ENCODE data around the gene HMGB4.

Gene HMGB4

GRCh38 chr1:33863779-33864178, at the start of gene HMGB4:
HMGB4 (plus strand) TSS chr1:33864079; CDS start chr1:33864192, 113 bp downstream.
- no peak for DNase-seq

- DNase-seq, result no peak
Observed at GRCh38 chr1:33814166-33814565, 49.7 kb upstream of the HMGB4 start.

DNA sequence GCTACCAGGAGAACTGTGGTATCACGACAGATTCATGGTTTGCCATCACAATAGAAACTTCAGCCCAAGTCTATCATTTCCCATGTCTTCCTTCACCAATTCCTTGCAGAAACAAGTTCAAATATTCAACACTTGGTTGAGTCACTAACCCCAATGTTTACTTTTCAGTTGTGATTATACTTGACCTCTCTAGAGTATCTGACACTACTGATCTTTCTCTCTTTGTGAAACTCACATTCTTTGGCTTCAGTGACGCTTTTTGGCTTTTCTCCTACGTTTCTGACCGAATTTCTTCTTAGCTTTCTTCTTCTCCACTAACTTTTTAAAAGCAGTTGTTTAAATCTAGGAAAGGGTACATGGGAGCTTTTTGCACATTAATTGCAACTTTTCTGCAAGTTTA, 48.8 kb upstream of the HMGB4 start:
- no peak for DNase-seq

DNA sequence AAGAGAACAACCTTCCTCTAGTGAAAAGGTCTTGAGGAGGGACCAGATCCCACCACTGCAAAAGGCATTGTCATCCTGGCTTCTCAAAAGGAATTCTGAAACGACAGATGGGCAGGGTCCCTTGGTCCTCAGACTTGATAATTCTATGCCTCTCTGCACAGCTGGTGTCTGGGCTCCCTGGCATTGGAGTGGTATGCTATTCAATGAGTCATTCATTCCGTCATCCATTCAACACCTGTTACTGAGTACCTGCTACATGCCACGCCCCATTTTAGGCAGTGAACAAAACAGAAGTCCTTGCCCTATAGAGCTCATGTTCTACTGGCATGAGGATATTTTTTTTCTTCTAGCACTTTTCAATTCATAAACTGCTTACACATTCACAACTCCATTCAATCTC, 45.8 kb upstream of the HMGB4 start:
- no peak for DNase-seq

DNA sequence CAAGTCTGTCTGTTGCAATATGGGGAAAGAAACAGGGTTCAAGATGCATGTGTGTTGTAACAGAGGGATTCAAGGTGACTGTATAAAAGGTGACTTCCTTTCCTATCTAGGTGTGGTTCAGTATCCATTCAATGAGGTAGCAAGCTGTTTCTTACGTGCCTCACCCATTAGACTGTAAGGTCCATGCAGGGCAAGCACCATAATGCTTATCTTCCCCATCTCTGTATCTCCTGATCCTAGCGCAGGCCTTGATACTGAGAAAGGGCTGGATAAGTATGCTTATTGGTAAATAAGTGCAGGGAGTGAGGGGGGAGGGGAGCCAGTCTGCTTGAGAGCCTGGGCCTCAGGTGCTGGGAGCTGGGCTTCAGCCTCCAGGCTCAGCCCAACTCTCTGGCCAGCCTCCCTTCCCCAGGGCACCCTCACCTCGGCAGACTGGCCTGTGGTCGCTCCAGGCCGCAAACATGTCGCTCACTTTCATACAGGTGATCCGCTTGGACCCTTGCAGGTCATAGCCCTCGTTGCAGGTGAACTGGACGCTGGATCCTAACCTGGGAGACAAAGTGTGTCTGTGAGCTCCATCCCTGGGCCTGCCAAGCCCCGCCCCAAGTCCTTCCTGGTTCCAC, 44.5 kb upstream of the HMGB4 start:
- DNase-seq, result no peak

DNA sequence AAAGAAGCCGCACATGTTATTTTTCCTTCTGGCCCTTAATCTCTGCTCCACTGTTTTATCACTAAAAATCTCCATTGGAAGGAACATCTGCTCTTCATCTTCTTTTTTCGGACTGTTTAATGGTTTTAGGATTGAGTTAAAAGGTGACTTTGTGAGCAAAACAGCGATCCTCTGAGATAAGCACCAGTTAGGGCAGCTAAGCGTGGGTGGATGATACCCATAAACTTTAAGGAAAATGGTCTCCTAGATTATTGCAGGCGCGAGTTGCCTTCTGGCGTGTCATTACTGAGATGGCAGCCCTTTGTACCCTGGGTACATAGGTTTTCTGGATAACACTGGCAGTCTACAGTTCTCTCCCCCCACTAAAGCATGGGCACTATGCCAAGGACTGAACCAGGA, 44.0 kb upstream of the HMGB4 start:
- DNase-seq, result no peak

DNA sequence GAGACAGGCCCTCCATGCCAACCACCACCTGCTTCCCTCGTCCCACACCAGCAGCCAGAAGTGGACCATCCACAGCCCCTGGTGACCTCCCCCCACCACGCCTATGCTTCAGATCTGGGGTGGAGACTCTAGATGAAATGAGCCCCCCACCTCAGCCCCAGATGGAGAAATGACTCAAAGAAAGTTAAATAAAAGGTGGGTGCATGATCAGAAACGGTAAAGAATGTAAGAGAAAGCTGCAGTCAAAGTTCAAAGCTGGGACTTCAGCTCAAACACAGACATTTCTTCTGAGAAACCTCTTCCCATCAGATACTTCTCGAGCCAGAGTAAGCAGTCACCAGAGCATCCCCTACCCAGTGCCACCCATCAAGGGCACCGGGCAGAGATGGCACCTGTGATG, 43.1 kb upstream of the HMGB4 start:
- no peak for DNase-seq

DNA sequence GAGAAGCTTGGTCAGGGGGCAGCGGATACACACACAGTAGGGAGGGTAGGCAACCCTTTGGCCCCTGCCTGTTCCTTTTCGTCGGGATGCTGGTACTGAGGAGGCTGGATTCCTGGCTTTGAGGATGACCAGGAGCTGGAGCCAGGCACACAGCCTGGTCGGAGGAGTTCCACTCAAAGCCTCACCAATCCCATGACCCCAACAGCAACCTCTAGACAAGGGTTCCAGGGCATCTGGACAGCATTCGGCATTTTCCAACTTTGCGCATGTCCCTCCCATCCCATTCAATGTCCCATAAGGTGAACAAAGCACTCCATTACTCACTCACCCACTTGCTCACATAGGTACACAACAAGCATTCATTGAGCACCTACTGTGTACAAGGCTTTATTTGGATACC, 42.6 kb upstream of the HMGB4 start:
- DNase-seq, result no peak

DNA sequence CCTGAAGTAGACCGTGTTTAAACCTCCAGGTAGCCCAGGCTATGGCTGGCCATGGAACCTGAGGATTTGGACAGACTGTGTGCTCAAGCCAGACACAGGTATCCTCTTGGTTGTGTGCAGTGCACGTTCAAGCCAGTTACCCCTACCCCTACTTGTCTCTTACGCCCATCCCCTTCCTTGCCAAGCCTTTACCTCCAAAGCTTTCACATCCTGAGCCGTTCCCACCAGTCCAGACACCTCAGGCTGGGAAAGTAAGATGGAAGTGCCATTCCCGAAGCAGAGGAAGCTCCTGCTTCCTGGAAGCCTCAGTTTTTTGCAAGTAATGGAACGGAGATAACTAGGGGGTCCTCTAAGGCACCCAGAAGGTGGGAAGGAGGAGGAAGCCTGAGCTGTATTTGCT, 41.5 kb upstream of the HMGB4 start:
- DNase-seq, result no peak

- DNase-seq, result no peak
Observed at GRCh38 chr1:33823401-33823800, 40.5 kb upstream of the HMGB4 start.

GRCh38 chr1:33823830-33824229, 40.0 kb upstream of the HMGB4 start:
- no peak for DNase-seq

GRCh38 chr1:33824321-33824720, 39.6 kb upstream of the HMGB4 start:
- DNase-seq, result no peak

DNA sequence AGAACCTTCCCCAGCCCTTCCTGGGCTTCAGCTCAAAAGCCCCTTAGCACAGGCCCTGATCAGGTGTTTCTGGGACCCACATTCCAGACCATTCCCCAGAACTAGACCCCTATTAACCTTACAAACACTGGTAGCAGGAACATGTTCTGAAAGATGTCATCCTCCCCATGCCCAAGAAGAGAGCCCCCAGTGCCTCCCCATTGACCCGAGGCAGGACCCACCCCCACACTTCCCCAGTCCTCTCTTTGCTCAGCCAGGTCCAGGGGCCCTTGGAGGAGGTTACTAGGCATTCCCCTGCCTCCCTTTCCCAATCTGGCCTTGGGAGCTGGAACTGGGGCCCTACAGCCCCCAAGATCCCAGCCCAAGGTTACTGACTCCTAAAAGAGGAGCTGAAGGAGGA, 38.9 kb upstream of the HMGB4 start:
- DNase-seq, result no peak

GRCh38 chr1:33825506-33825905, 38.4 kb upstream of the HMGB4 start:
- DNase-seq, result no peak

DNA sequence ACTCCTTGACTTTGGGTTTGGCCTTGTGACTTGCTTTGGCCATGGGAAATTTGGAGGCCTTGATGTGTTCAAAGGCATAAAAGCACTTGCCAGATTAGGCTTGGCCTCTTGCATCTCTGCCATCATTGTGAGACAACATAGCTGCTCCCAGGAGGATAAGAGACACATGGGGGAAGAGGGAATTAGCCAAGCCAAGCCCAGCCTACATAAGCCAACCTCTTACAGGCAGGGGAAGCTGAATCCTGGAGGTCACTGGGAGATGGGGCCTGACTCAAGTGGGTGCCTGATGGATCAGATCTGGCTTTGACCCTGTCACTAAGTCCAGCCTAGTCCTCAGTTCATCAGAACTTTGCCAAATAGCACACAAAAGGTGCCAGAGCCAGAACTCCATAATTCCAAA, 37.6 kb upstream of the HMGB4 start:
- DNase-seq, result no peak

DNA sequence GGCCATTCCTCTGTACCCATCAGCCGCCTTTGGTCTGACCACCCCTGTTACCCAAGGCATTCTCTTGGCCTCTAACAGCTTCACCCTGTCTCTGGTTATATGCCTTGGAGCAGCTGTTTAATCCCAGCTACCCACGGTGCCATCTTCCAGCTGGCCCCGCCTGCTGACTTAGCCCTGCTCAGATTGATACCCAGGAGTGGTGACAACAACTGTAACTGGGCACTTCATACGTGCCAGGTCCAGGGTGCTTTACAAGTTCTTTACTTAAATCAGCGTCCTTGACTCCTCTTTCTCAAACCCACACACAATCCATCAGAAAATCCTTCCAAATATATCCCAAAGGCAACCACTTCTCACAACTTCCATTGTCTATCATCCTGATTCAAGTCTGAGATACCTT, 37.2 kb upstream of the HMGB4 start:
- DNase-seq, result no peak

DNA sequence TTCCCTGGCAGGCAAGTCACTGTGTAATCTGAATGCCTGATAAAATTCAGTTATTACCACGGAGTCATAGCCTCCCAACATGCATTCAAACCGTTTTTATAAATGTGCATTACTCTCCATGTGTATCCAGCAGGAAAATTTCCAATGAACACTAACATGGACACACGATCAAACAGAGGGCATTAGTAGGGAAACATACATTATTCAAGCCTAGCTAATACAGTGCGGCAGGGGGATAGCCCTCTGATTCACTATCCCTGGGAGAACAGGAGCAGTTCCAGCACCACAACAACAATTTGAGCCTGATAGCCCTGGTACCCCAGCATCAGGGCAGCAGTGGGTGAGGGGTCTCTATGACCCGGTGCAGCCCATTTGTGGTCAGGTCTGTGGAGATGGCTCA, 35.8 kb upstream of the HMGB4 start:
- no peak for DNase-seq

DNA sequence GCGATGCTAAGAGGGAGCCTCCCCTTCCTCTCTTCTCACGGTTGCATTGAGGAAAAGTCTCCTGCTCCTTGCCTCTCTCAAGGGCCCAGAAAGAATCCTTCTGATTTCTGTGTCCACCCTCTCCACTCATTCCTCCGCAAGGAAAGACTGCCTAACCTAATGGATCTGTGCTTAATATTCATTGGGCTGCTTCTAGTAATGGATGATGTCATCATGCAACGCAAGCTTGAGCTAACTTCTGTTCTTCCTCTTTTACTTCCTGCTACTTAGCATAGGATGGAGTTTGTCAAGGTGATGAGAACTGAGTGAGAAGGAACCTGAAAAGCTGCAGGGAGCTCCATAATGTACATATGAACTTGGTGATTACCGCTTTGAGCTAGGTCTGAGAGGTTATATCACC, 35.2 kb upstream of the HMGB4 start:
- no peak for DNase-seq

- no peak for DNase-seq
Observed at GRCh38 chr1:33836911-33837310, 27.0 kb upstream of the HMGB4 start.

- no peak for DNase-seq
Observed at GRCh38 chr1:33837635-33838034, 26.2 kb upstream of the HMGB4 start.

DNA sequence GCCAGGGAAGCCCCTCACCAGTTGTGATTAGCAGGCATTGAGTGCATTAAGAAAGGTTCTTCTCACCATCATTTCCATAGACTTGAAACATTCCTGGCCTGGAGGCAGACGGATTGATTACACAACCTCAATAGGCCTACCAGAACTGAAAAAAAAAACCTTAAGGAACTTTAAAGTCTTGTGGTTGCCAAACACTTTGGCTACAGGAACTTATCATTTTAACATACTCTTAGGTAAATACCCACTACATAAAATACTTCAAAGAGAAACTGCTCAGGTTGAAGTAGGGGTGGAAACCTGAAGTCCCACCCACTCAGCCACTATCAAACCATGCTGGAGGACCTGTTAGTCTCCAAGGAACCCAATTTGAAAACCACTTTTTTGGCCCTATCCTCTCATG, 22.4 kb upstream of the HMGB4 start:
- no peak for DNase-seq

DNA sequence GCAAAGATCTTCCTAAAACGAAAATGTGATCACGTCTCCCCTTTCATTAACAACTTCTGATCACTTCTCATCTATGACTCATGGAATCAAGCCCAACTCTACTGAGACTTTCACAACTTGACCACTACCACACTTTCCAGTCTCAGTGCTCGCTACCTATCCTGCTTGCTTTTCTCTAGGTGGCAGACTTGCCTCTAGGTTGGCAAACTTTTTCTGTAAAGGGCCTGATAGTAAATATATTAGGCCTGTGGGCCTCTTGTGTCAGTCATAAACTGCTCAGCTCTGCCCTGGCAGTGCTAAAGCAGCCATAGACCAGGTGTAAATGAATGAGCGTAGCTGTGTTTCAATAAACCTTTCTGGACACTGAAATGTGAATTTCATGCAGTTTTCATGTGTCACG, 21.5 kb upstream of the HMGB4 start:
- no peak for DNase-seq

- no peak for DNase-seq
Observed at GRCh38 chr1:33844166-33844565, 19.7 kb upstream of the HMGB4 start.

DNA sequence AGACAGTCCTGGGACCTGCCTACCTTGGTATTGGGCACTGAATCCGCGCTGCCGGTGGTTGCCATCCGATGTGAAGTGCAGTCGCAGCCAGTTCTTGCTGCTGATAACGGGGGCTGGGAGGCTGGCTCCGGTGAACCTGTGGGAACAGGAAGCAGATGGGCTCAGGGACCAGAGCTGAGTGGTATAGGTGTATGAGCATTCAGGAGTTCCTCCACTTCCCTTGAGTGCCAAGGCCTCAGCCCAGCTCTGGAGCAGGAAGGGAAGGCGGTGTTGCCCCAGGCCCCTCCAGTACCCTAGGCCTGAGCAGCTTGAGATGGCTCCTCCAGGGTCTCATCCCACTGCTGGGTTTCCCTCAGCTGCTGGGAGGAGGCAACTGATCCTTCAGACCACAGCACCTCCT, 17.0 kb upstream of the HMGB4 start:
- no peak for DNase-seq

- DNase-seq, result no peak
Observed at GRCh38 chr1:33848205-33848937, 15.5 kb upstream of the HMGB4 start.
